HCT116 (cell line): Measurements from ENCODE around the gene PHF14.

Experiments
- CEBPB ChIP-seq: IDR thresholded peaks from 2 replicates; pipeline ENCODE4 v1.6.1; 2012; ENCODE audit warnings: low read depth
- EGR1 ChIP-seq: IDR thresholded peaks from 2 replicates; pipeline ENCODE4 v1.6.1; 2012; ENCODE audit warnings: low read depth
- EZH2 ChIP-seq: fragments of 200-600 bp; sonication (generic); IDR thresholded peaks from 2 replicates; pipeline ENCODE4 v1.6.1; 2017; ENCODE audit warnings: antibody characterized with exemption, mixed run types
- EZH2phosphoT487 ChIP-seq: fragments of 200-600 bp; IDR thresholded peaks from 2 replicates; pipeline ENCODE4 v1.6.1; 2018; ENCODE audit warnings: antibody characterized with exemption, borderline replicate concordance
- JUND ChIP-seq: IDR thresholded peaks from 2 replicates; pipeline ENCODE4 v1.6.1; 2012
- POLR2A ChIP-seq: IDR thresholded peaks from 2 replicates; pipeline ENCODE4 v1.7.0; 2011; ENCODE audit warnings: borderline replicate concordance; ENCODE audit not compliant: insufficient read depth, insufficient read length; ENCODE audit errors: extremely low read depth
- POLR2AphosphoS5 ChIP-seq: IDR thresholded peaks from 2 replicates; pipeline ENCODE4 v1.6.1; 2011; ENCODE audit warnings: mild to moderate bottlenecking, low read depth, low read length, moderate library complexity
- SIN3A ChIP-seq: IDR thresholded peaks from 2 replicates; pipeline ENCODE4 v1.6.1; 2012; ENCODE audit warnings: low read depth
- SRF ChIP-seq: IDR thresholded peaks from 2 replicates; pipeline ENCODE4 v1.6.1; 2012; ENCODE audit warnings: low read depth
- ZFX ChIP-seq: fragments of 450-650 bp; IDR thresholded peaks from 2 replicates; pipeline ENCODE4 v1.6.1; 2017
- TF ChIP-seq, protein P1 (sequence below), 3 experiments: fragments of 200-600 bp in 1 of 3; sonication (generic) in 1 of 3; IDR thresholded peaks in 2 of 3; conservative IDR thresholded peaks in 1 of 3; 2 replicates each; pipeline ENCODE4 v1.5.1; 2012 to 2017; ENCODE audit warnings: low read depth in 2 of 3, low read length in 2 of 3, antibody characterized with exemption in 1 of 3, borderline replicate concordance in 1 of 3, control low read depth in 1 of 3, mild to moderate bottlenecking in 1 of 3, mixed read lengths in 1 of 3, mixed run types in 1 of 3, moderate library complexity in 1 of 3; ENCODE audit not compliant: insufficient read depth in 1 of 3
- TF ChIP-seq, protein P2 (sequence below): IDR thresholded peaks from 2 replicates; pipeline ENCODE4 v1.6.1; 2012; ENCODE audit warnings: low read depth
- TF ChIP-seq, protein P3 (sequence below): IDR thresholded peaks from 2 replicates; pipeline ENCODE4 v1.6.1; 2012
- TF ChIP-seq, protein P4 (sequence below): IDR thresholded peaks from 2 replicates; pipeline ENCODE4 v1.6.1; 2012

DNA sequence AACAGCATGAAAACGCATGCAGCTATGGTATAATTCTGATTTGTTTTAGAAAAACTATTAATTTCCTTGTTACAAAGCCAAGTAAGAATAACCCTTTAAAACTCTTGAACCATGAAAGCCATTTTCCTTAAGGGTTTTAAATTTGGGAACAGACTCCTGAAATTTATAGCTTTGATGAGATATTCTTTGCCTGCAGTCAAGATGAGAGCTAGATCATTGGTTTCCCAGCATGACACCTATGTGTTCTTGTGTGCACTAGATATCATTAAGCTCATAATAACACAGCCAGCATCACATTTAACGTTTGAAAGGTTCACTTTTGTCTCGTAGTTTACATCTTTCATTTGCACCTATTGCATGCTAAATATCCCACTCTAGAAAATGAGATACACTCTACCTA is 202.2 kb downstream of the PHF14 start:
- TF ChIP-seq EZH2 = no peak
- TF ChIP-seq, protein P1, sequence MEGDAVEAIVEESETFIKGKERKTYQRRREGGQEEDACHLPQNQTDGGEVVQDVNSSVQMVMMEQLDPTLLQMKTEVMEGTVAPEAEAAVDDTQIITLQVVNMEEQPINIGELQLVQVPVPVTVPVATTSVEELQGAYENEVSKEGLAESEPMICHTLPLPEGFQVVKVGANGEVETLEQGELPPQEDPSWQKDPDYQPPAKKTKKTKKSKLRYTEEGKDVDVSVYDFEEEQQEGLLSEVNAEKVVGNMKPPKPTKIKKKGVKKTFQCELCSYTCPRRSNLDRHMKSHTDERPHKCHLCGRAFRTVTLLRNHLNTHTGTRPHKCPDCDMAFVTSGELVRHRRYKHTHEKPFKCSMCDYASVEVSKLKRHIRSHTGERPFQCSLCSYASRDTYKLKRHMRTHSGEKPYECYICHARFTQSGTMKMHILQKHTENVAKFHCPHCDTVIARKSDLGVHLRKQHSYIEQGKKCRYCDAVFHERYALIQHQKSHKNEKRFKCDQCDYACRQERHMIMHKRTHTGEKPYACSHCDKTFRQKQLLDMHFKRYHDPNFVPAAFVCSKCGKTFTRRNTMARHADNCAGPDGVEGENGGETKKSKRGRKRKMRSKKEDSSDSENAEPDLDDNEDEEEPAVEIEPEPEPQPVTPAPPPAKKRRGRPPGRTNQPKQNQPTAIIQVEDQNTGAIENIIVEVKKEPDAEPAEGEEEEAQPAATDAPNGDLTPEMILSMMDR (IDR thresholded peaks at IDR 0.05 in 2 of 3, conservative IDR thresholded peaks at IDR 0.05 in 1 of 3; ENCODE audit: borderline replicate concordance in 1 of 3, insufficient read depth in 1 of 3, low read depth in 2 of 3, low read length in 2 of 3) = no peak
- no peak for TF ChIP-seq POLR2A
- no peak for TF ChIP-seq SRF
- TF ChIP-seq, protein P2, sequence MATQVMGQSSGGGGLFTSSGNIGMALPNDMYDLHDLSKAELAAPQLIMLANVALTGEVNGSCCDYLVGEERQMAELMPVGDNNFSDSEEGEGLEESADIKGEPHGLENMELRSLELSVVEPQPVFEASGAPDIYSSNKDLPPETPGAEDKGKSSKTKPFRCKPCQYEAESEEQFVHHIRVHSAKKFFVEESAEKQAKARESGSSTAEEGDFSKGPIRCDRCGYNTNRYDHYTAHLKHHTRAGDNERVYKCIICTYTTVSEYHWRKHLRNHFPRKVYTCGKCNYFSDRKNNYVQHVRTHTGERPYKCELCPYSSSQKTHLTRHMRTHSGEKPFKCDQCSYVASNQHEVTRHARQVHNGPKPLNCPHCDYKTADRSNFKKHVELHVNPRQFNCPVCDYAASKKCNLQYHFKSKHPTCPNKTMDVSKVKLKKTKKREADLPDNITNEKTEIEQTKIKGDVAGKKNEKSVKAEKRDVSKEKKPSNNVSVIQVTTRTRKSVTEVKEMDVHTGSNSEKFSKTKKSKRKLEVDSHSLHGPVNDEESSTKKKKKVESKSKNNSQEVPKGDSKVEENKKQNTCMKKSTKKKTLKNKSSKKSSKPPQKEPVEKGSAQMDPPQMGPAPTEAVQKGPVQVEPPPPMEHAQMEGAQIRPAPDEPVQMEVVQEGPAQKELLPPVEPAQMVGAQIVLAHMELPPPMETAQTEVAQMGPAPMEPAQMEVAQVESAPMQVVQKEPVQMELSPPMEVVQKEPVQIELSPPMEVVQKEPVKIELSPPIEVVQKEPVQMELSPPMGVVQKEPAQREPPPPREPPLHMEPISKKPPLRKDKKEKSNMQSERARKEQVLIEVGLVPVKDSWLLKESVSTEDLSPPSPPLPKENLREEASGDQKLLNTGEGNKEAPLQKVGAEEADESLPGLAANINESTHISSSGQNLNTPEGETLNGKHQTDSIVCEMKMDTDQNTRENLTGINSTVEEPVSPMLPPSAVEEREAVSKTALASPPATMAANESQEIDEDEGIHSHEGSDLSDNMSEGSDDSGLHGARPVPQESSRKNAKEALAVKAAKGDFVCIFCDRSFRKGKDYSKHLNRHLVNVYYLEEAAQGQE = no peak
- no peak for TF ChIP-seq CEBPB
- no peak for TF ChIP-seq POLR2AphosphoS5
- no peak for TF ChIP-seq SIN3A
- no peak for TF ChIP-seq JUND
- TF ChIP-seq, protein P3, sequence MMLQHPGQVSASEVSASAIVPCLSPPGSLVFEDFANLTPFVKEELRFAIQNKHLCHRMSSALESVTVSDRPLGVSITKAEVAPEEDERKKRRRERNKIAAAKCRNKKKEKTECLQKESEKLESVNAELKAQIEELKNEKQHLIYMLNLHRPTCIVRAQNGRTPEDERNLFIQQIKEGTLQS = no peak
- no peak for TF ChIP-seq ZFX
- TF ChIP-seq, protein P4, sequence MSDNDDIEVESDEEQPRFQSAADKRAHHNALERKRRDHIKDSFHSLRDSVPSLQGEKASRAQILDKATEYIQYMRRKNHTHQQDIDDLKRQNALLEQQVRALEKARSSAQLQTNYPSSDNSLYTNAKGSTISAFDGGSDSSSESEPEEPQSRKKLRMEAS = no peak
- no peak for TF ChIP-seq EGR1
- no peak for TF ChIP-seq EZH2phosphoT487
